ENCODE results near the gene PSMD12.

- TF ChIP-seq CTCF (conservative IDR thresholded peaks at IDR 0.05 in 1 of 2, IDR thresholded peaks at IDR 0.05 in 1 of 2; ENCODE audit: low read depth in 1 of 2, low read length in 2 of 2) (no peak), EZH2 (IDR thresholded peaks at IDR 0.05; ENCODE audit: low read length, missing control alignments) (no peak)
These were observed 49.6 kb downstream of the PSMD12 start for GRCh38 chr17:67316781-67317180.

Measured in fibroblast of lung (primary cell).